ENCODE measurements around the gene RHEB. TPM values are rescaled to one million over a fixed set of nuclear protein-coding genes. Genes with fewer than 3 reads are reported as not detected.

RHEB gene
- total RNA-seq, 1 experiment from 2014 or later, result 87.0 TPM

- H3K4me2 ChIP-seq (ENCODE audit: low read length), result no peak overlapping the region
- H3F3A ChIP-seq (ENCODE audit: low read length, unreplicated experiment), result no peaks in the 10 kb centered on the region
- intact Hi-C loops (cut with micrococcal nuclease), result no loop called here
- H3K27me3 ChIP-seq (ENCODE audit: low read length), result peaks cover 18% of the 10 kb centered on the region
- TF ChIP-seq EZH2phosphoT487 (IDR thresholded peaks at IDR 0.05; ENCODE audit: borderline replicate concordance, low read length), result no peak
- TF ChIP-seq CTCF (conservative IDR thresholded peaks at IDR 0.05; ENCODE audit: low read depth, low read length), result no peak
- ATAC-seq (no peak), DNase-seq (no peak)
- H3K4me3 ChIP-seq (ENCODE audit: low read length), result no peak overlapping the region
- ChIA-PET CTCF (no interaction called here), POLR2A (ENCODE audit: unreplicated experiment) (no interaction called here)
- H3K27ac ChIP-seq (ENCODE audit: low read length), result no peak overlapping the region
- no peaks in the 10 kb centered on the region for H3K79me2 ChIP-seq (ENCODE audit: low read length)
- no peaks in the 10 kb centered on the region for H3K9me3 ChIP-seq (ENCODE audit: low read length)
- H3K9me2 ChIP-seq (replicated peaks; ENCODE audit: low read length), result no peaks in the 10 kb centered on the region
- no peak overlapping the region for H3K9ac ChIP-seq (ENCODE audit: low read length)
- H3K36me3 ChIP-seq (ENCODE audit: low read depth, low read length), result no peaks in the 10 kb centered on the region
- BruUV-seq (replicated peaks), result no TSS peak
- H3K4me1 ChIP-seq (ENCODE audit: insufficient read depth, low read length), result no peaks in the 10 kb centered on the region
- H4K20me1 ChIP-seq (ENCODE audit: low read length), result no peaks in the 10 kb centered on the region
- no peak overlapping the region for H2AFZ ChIP-seq (ENCODE audit: low read length)
Observed at GRCh38 chr7:151437866-151438516, 81.7 kb downstream of the RHEB start.

GRCh38 chr7:151437159-151437553 lies 82.5 kb downstream of the RHEB start:
- H3K9ac ChIP-seq (ENCODE audit: low read length), result no peak overlapping the region
- H3K36me3 ChIP-seq (ENCODE audit: low read depth, low read length), result no peaks in the 10 kb centered on the region
- no peaks in the 10 kb centered on the region for H3F3A ChIP-seq (ENCODE audit: low read length, unreplicated experiment)
- ATAC-seq, result no peak
- DNase-seq, result no peak
- no peak overlapping the region for H3K4me2 ChIP-seq (ENCODE audit: low read length)
- intact Hi-C loops (cut with micrococcal nuclease), result no loop called here
- H3K9me2 ChIP-seq (replicated peaks; ENCODE audit: low read length), result no peaks in the 10 kb centered on the region
- no peak overlapping the region for H2AFZ ChIP-seq (ENCODE audit: low read length)
- ChIA-PET CTCF (no interaction called here), POLR2A (ENCODE audit: unreplicated experiment) (no interaction called here)
- no peak overlapping the region for H3K4me3 ChIP-seq (ENCODE audit: low read length)
- no peak overlapping the region for H3K27ac ChIP-seq (ENCODE audit: low read length)
- H3K79me2 ChIP-seq (ENCODE audit: low read length), result no peaks in the 10 kb centered on the region
- H4K20me1 ChIP-seq (ENCODE audit: low read length), result no peaks in the 10 kb centered on the region
- H3K27me3 ChIP-seq (ENCODE audit: low read length), result peaks cover 18% of the 10 kb centered on the region
- H3K4me1 ChIP-seq (ENCODE audit: insufficient read depth, low read length), result no peaks in the 10 kb centered on the region
- H3K9me3 ChIP-seq (ENCODE audit: low read length), result no peaks in the 10 kb centered on the region
- TF ChIP-seq CTCF (conservative IDR thresholded peaks at IDR 0.05; ENCODE audit: low read depth, low read length) (no peak), EZH2 (IDR thresholded peaks at IDR 0.05; ENCODE audit: low read length, unreplicated experiment) (no peak), EZH2phosphoT487 (IDR thresholded peaks at IDR 0.05; ENCODE audit: borderline replicate concordance, low read length) (no peak)
- BruUV-seq (replicated peaks), result no TSS peak

GRCh38 chr7:151436446-151437158 lies 83.1 kb downstream of the RHEB start:
- TF ChIP-seq EZH2 (IDR thresholded peaks at IDR 0.05; ENCODE audit: low read length, unreplicated experiment) (no peak), EZH2phosphoT487 (IDR thresholded peaks at IDR 0.05; ENCODE audit: borderline replicate concordance, low read length) (no peak), CTCF (conservative IDR thresholded peaks at IDR 0.05; ENCODE audit: low read depth, low read length) (no peak)
- no peak overlapping the region for H3K9ac ChIP-seq (ENCODE audit: low read length)
- no peak for DNase-seq
- CTCF ChIA-PET, result no interaction called here
- POLR2A ChIA-PET (ENCODE audit: unreplicated experiment), result no interaction called here
- no TSS peak for BruUV-seq (replicated peaks)
- no peak overlapping the region for H3K4me2 ChIP-seq (ENCODE audit: low read length)
- no peaks in the 10 kb centered on the region for H3K9me2 ChIP-seq (replicated peaks; ENCODE audit: low read length)
- no peak for ATAC-seq
- H3K36me3 ChIP-seq (ENCODE audit: low read depth, low read length), result no peaks in the 10 kb centered on the region
- no peaks in the 10 kb centered on the region for H4K20me1 ChIP-seq (ENCODE audit: low read length)
- H3K9me3 ChIP-seq (ENCODE audit: low read length), result no peaks in the 10 kb centered on the region
- no peaks in the 10 kb centered on the region for H3K79me2 ChIP-seq (ENCODE audit: low read length)
- H3K27me3 ChIP-seq (ENCODE audit: low read length), result peaks cover 18% of the 10 kb centered on the region
- H2AFZ ChIP-seq (ENCODE audit: low read length), result no peak overlapping the region
- no peak overlapping the region for H3K27ac ChIP-seq (ENCODE audit: low read length)
- no peak overlapping the region for H3K4me3 ChIP-seq (ENCODE audit: low read length)
- H3K4me1 ChIP-seq (ENCODE audit: insufficient read depth, low read length), result no peaks in the 10 kb centered on the region
- intact Hi-C loops (cut with micrococcal nuclease), result no loop called here
- no peaks in the 10 kb centered on the region for H3F3A ChIP-seq (ENCODE audit: low read length, unreplicated experiment)

All from PC-3 (cell line).